K562 (cell line): ENCODE data around the gene RNASEH2A. TPM values are rescaled to one million over a fixed set of nuclear protein-coding genes. Genes with fewer than 3 reads are reported as not detected.
A peak's percentile ranks its signal among the peaks of the same experiment; 100 is the strongest.

ENCODE experiments used
- polyA plus RNA-seq, 8 experiments: library from polyadenylated mRNA; depleted of rRNA in 4 of 8; stranded (reverse) in 5 of 8; unstranded in 3 of 8; fragments of >200 nt; fragmentation: Nextera tagmentation in 2 of 8; fragmentation: Illumina TruSeq in 1 of 8; extraction: Ambion mirVana in 2 of 8; extraction: Trizol in 1 of 8; gene quantifications; 2 replicates each; pipeline versions ENCODE4 v1.2.1 to v1.2.3, GENCODE V29; 2011 to 2014; ENCODE audit warnings: inconsistent platforms in 1 of 8, missing spikeins in 1 of 8
- total RNA-seq, 7 experiments: library from RNA; depleted of rRNA in 6 of 7; stranded (reverse); fragments of >200 nt in 6 of 7; fragmentation: Illumina TruSeq in 2 of 7; extraction: Trizol in 2 of 7; gene quantifications; 2 replicates each; pipeline versions ENCODE4 v1.2.1 to v1.2.3, GENCODE V29; 2011 to 2021; ENCODE audit warnings: low replicate concordance in 1 of 7
- TF ChIP-seq, protein P1 (sequence below): fragments of 450-650 bp; IDR thresholded peaks from 2 replicates; pipeline ENCODE4 v1.6.1; 2016; ENCODE audit warnings: mild to moderate bottlenecking, moderate library complexity

RNASEH2A gene
- total and polyA plus RNA-seq, 9 of the 15 experiments (the other 6 are each of a cell fraction or from before 2014, with no cell fraction given): 22.3 to 78.0 (median 61.7) TPM

DNA sequence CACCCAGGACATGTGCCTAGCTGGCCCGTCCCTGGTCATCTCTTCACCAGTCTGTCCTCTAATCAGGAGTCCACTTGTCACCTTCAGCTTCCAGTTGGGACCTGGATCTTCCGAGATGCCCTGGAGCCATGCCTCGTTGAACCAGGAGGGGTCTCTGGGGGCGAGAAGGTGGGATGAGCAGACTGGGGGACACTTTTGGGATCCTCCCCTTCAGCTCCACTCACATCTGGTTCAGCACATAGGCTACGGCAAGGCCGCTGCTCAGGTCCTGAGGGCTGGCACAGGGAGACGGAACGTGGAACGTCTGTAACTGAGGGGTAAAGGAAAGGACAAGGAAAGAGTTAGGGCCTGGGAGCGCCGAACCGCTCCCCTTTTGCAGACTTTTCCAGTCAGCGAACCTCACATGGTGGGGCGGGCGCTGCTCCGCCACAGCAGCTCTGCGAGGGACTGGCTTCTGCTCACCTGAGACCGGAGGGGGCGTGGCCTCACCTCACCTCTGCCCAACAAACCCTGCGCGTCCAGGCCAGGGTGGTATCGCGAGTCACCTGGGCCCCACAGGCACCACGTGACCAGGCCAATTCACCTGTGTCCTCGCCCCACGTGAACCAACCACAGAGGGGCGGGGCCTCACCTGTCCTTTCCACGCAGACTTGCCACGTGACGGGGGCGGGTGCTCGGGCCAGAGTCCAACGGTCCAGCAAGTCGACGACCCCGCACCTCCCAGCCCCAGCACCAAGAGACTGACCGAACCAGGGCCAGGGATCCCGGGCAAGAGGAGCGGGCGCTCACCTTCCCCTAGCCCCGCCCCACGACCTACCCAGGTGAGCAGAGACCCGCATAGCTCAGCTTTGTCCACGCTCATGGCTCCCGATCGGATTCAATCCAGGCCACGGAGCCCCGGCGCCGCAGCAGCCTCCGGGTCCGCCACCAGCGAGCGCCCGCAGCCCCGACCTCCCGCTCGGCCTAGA, 31.5 kb upstream of the RNASEH2A start, which contains the start of gene HOOK2 (continued):
- TF ChIP-seq, protein P1, sequence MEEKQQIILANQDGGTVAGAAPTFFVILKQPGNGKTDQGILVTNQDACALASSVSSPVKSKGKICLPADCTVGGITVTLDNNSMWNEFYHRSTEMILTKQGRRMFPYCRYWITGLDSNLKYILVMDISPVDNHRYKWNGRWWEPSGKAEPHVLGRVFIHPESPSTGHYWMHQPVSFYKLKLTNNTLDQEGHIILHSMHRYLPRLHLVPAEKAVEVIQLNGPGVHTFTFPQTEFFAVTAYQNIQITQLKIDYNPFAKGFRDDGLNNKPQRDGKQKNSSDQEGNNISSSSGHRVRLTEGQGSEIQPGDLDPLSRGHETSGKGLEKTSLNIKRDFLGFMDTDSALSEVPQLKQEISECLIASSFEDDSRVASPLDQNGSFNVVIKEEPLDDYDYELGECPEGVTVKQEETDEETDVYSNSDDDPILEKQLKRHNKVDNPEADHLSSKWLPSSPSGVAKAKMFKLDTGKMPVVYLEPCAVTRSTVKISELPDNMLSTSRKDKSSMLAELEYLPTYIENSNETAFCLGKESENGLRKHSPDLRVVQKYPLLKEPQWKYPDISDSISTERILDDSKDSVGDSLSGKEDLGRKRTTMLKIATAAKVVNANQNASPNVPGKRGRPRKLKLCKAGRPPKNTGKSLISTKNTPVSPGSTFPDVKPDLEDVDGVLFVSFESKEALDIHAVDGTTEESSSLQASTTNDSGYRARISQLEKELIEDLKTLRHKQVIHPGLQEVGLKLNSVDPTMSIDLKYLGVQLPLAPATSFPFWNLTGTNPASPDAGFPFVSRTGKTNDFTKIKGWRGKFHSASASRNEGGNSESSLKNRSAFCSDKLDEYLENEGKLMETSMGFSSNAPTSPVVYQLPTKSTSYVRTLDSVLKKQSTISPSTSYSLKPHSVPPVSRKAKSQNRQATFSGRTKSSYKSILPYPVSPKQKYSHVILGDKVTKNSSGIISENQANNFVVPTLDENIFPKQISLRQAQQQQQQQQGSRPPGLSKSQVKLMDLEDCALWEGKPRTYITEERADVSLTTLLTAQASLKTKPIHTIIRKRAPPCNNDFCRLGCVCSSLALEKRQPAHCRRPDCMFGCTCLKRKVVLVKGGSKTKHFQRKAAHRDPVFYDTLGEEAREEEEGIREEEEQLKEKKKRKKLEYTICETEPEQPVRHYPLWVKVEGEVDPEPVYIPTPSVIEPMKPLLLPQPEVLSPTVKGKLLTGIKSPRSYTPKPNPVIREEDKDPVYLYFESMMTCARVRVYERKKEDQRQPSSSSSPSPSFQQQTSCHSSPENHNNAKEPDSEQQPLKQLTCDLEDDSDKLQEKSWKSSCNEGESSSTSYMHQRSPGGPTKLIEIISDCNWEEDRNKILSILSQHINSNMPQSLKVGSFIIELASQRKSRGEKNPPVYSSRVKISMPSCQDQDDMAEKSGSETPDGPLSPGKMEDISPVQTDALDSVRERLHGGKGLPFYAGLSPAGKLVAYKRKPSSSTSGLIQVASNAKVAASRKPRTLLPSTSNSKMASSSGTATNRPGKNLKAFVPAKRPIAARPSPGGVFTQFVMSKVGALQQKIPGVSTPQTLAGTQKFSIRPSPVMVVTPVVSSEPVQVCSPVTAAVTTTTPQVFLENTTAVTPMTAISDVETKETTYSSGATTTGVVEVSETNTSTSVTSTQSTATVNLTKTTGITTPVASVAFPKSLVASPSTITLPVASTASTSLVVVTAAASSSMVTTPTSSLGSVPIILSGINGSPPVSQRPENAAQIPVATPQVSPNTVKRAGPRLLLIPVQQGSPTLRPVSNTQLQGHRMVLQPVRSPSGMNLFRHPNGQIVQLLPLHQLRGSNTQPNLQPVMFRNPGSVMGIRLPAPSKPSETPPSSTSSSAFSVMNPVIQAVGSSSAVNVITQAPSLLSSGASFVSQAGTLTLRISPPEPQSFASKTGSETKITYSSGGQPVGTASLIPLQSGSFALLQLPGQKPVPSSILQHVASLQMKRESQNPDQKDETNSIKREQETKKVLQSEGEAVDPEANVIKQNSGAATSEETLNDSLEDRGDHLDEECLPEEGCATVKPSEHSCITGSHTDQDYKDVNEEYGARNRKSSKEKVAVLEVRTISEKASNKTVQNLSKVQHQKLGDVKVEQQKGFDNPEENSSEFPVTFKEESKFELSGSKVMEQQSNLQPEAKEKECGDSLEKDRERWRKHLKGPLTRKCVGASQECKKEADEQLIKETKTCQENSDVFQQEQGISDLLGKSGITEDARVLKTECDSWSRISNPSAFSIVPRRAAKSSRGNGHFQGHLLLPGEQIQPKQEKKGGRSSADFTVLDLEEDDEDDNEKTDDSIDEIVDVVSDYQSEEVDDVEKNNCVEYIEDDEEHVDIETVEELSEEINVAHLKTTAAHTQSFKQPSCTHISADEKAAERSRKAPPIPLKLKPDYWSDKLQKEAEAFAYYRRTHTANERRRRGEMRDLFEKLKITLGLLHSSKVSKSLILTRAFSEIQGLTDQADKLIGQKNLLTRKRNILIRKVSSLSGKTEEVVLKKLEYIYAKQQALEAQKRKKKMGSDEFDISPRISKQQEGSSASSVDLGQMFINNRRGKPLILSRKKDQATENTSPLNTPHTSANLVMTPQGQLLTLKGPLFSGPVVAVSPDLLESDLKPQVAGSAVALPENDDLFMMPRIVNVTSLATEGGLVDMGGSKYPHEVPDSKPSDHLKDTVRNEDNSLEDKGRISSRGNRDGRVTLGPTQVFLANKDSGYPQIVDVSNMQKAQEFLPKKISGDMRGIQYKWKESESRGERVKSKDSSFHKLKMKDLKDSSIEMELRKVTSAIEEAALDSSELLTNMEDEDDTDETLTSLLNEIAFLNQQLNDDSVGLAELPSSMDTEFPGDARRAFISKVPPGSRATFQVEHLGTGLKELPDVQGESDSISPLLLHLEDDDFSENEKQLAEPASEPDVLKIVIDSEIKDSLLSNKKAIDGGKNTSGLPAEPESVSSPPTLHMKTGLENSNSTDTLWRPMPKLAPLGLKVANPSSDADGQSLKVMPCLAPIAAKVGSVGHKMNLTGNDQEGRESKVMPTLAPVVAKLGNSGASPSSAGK: 0 out of 2 replicates have a peak, but pooled peaks have one; percentile 23
